Measurements from ENCODE around the gene GRWD1. TPM values are rescaled to one million over a fixed set of nuclear protein-coding genes. Genes with fewer than 3 reads are reported as not detected.

GRWD1 gene
- total RNA-seq, 1 donor from 2014 or later = 41.4 TPM

DNA sequence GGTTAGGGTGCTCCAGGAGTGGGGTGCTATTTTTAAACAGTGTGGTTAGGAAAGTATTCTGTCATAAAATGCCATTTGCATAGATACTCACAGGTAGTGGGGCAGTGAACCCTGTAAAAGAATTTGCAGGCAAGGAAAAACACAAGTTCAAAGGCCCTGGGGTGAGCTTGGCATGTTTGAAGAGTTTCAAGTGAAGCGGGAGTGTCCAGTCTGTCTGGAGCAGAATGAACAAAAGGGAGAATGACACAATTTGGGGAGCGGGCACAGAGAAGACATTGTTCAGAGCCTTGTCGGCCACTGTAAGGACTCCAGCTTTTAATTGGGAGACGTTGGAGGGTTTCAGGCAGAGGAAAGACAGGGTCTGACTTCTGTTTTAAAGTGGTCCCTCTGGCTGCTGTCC is 2.8 kb downstream of the GRWD1 start:
- Histone ChIP-seq H3K4me3 (ENCODE audit: insufficient read depth, low read depth, low read length) (no peak overlapping the region), H3K79me2 (ENCODE audit: insufficient read depth, low read length) (peaks cover 43% of the 10 kb centered on the region), H3K27ac (ENCODE audit: low read depth, low read length) (no peak overlapping the region), H3K9me3 (ENCODE audit: insufficient read depth, low read depth, low read length) (no peaks in the 10 kb centered on the region), H3K4me1 (ENCODE audit: insufficient read depth, low read length) (peaks cover 19% of the 10 kb centered on the region), H3K9ac (ENCODE audit: low read length) (no peak overlapping the region), H2AFZ (ENCODE audit: low read depth, low read length) (no peak overlapping the region), H4K20me1 (ENCODE audit: insufficient read depth, low read length) (peaks cover 22% of the 10 kb centered on the region), H3K4me2 (ENCODE audit: low read length) (no peak overlapping the region), H3K36me3 (ENCODE audit: insufficient read depth, low read length) (peaks cover 23% of the 10 kb centered on the region), H3K27me3 (ENCODE audit: insufficient read depth, low read length) (peaks cover 7% of the 10 kb centered on the region)
- H3K9me3 Mint-ChIP-seq (ENCODE audit: unreplicated experiment) = no peaks in the 10 kb centered on the region
- H3K4me1 Mint-ChIP-seq (ENCODE audit: low read depth, unreplicated experiment) = peaks cover 12% of the 10 kb centered on the region
- no peak for FAIRE-seq
- no peak overlapping the region for H3K4me3 Mint-ChIP-seq (ENCODE audit: unreplicated experiment)
- H3K36me3 Mint-ChIP-seq (ENCODE audit: low read depth, unreplicated experiment) = peaks cover 19% of the 10 kb centered on the region
- H3K27ac Mint-ChIP-seq (ENCODE audit: unreplicated experiment) = no peak overlapping the region
- no peak for DNase-seq (ENCODE audit: low read depth)
- TF ChIP-seq, protein P1, sequence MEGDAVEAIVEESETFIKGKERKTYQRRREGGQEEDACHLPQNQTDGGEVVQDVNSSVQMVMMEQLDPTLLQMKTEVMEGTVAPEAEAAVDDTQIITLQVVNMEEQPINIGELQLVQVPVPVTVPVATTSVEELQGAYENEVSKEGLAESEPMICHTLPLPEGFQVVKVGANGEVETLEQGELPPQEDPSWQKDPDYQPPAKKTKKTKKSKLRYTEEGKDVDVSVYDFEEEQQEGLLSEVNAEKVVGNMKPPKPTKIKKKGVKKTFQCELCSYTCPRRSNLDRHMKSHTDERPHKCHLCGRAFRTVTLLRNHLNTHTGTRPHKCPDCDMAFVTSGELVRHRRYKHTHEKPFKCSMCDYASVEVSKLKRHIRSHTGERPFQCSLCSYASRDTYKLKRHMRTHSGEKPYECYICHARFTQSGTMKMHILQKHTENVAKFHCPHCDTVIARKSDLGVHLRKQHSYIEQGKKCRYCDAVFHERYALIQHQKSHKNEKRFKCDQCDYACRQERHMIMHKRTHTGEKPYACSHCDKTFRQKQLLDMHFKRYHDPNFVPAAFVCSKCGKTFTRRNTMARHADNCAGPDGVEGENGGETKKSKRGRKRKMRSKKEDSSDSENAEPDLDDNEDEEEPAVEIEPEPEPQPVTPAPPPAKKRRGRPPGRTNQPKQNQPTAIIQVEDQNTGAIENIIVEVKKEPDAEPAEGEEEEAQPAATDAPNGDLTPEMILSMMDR (IDR thresholded peaks at IDR 0.05; ENCODE audit: insufficient read depth, low read depth, low read length) = no peak
- TF ChIP-seq EZH2 (IDR thresholded peaks at IDR 0.05; ENCODE audit: insufficient read depth, low read length) = no peak
- H3K27me3 Mint-ChIP-seq (ENCODE audit: low read depth, unreplicated experiment) = peaks cover 4% of the 10 kb centered on the region

DNA sequence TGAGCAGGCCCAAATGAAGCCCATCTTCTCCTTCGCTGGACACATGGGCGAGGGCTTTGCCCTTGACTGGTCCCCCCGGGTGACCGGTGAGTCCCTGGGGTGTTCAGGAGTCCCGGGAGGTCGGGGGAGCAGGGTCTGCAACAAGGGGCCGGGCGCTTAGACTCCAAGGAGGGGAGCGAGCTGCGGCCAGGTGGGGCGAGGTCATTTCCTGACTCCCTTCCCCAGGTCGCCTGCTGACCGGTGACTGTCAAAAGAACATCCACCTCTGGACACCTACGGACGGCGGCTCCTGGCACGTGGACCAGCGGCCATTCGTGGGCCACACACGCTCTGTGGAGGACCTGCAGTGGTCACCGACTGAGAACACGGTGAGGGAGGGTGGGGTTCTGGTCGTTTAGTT is 4.7 kb downstream of the GRWD1 start:
- Histone ChIP-seq H2AFZ (ENCODE audit: low read depth, low read length) (no peak overlapping the region), H3K27me3 (ENCODE audit: insufficient read depth, low read length) (no peaks in the 10 kb centered on the region), H3K4me3 (ENCODE audit: insufficient read depth, low read depth, low read length) (no peak overlapping the region), H3K4me1 (ENCODE audit: insufficient read depth, low read length) (peaks cover 5% of the 10 kb centered on the region), H3K79me2 (ENCODE audit: insufficient read depth, low read length) (peaks cover 53% of the 10 kb centered on the region), H3K27ac (ENCODE audit: low read depth, low read length) (no peak overlapping the region), H3K9ac (ENCODE audit: low read length) (no peak overlapping the region), H3K4me2 (ENCODE audit: low read length) (no peak overlapping the region), H4K20me1 (ENCODE audit: insufficient read depth, low read length) (peaks cover 39% of the 10 kb centered on the region), H3K9me3 (ENCODE audit: insufficient read depth, low read depth, low read length) (no peaks in the 10 kb centered on the region), H3K36me3 (ENCODE audit: insufficient read depth, low read length) (peaks cover 23% of the 10 kb centered on the region)
- TF ChIP-seq EZH2 (IDR thresholded peaks at IDR 0.05; ENCODE audit: insufficient read depth, low read length) = no peak
- TF ChIP-seq, protein P1 (IDR thresholded peaks at IDR 0.05; ENCODE audit: insufficient read depth, low read depth, low read length) = no peak
- no peaks in the 10 kb centered on the region for H3K9me3 Mint-ChIP-seq (ENCODE audit: unreplicated experiment)
- peaks cover 14% of the 10 kb centered on the region for H3K36me3 Mint-ChIP-seq (ENCODE audit: low read depth, unreplicated experiment)
- DNase-seq (ENCODE audit: low read depth) (no peak), FAIRE-seq (no peak)
- H3K27ac Mint-ChIP-seq (ENCODE audit: unreplicated experiment) = no peak overlapping the region
- no peaks in the 10 kb centered on the region for H3K27me3 Mint-ChIP-seq (ENCODE audit: low read depth, unreplicated experiment)
- no peak overlapping the region for H3K4me3 Mint-ChIP-seq (ENCODE audit: unreplicated experiment)
- H3K4me1 Mint-ChIP-seq (ENCODE audit: low read depth, unreplicated experiment) = peaks cover 2% of the 10 kb centered on the region

DNA sequence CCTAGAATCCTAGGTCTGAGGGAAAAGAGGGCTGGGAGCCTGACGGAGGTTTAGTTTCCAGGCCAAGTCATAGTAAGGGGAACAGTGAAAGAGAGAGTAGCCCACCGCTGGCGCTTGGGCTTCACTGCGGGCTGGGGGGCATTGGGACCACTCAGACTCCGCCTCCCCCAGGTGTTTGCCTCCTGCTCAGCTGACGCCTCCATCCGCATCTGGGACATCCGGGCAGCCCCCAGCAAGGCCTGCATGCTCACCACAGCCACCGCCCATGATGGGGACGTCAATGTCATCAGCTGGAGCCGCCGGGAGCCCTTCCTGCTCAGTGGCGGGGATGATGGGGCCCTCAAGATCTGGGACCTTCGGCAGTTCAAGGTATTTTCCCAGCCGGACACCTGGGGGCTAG is 5.1 kb downstream of the GRWD1 start:
- Histone ChIP-seq H3K36me3 (ENCODE audit: insufficient read depth, low read length) (peaks cover 26% of the 10 kb centered on the region), H2AFZ (ENCODE audit: low read depth, low read length) (no peak overlapping the region), H3K4me3 (ENCODE audit: insufficient read depth, low read depth, low read length) (no peak overlapping the region), H4K20me1 (ENCODE audit: insufficient read depth, low read length) (peaks cover 43% of the 10 kb centered on the region), H3K4me2 (ENCODE audit: low read length) (no peak overlapping the region), H3K4me1 (ENCODE audit: insufficient read depth, low read length) (peaks cover 5% of the 10 kb centered on the region), H3K27me3 (ENCODE audit: insufficient read depth, low read length) (no peaks in the 10 kb centered on the region), H3K9me3 (ENCODE audit: insufficient read depth, low read depth, low read length) (no peaks in the 10 kb centered on the region), H3K79me2 (ENCODE audit: insufficient read depth, low read length) (peaks cover 53% of the 10 kb centered on the region), H3K27ac (ENCODE audit: low read depth, low read length) (no peak overlapping the region), H3K9ac (ENCODE audit: low read length) (no peak overlapping the region)
- no peak for TF ChIP-seq EZH2 (IDR thresholded peaks at IDR 0.05; ENCODE audit: insufficient read depth, low read length)
- TF ChIP-seq, protein P1 (IDR thresholded peaks at IDR 0.05; ENCODE audit: insufficient read depth, low read depth, low read length) = no peak
- no peak for DNase-seq (ENCODE audit: low read depth)
- Mint-ChIP-seq H3K9me3 (ENCODE audit: unreplicated experiment) (no peaks in the 10 kb centered on the region), H3K27ac (ENCODE audit: unreplicated experiment) (no peak overlapping the region), H3K36me3 (ENCODE audit: low read depth, unreplicated experiment) (peaks cover 12% of the 10 kb centered on the region), H3K4me1 (ENCODE audit: low read depth, unreplicated experiment) (peaks cover 2% of the 10 kb centered on the region), H3K27me3 (ENCODE audit: low read depth, unreplicated experiment) (no peaks in the 10 kb centered on the region), H3K4me3 (ENCODE audit: unreplicated experiment) (no peak overlapping the region)
- no peak for FAIRE-seq

Measured in astrocyte (in vitro differentiated cells and primary cell).